K562 (cell line): ENCODE measurements around the gene XKR7. TPM values are rescaled to one million over a fixed set of nuclear protein-coding genes. Genes with fewer than 3 reads are reported as not detected.

Experiments
- ATAC-seq: fragments of 200-7000 bp; cut with Tn5 transposase; 3 replicates; pipeline ENCODE4 v1.9.1; 2020; ENCODE audit warnings: moderate library complexity
- BruUV-seq: library from RNA; stranded (reverse); fragments of 400-500 nt; replicated peaks from 2 replicates; lab custom pipeline; 2021; lab: Mats Ljungman, UMichigan
- CTCF ChIA-PET: fragments of 300-600 bp; formaldehyde crosslinking; extraction: SDS; loops from one replicate; lab custom pipeline; 2021; ENCODE audit warnings: low intra/inter-chr PET ratio; lab: Yijun Ruan, JAX
- POLR2A ChIA-PET: fragments of 300-600, 350-650 bp; sonication (Branson Sonifier 250); formaldehyde crosslinking; extraction: SDS; loops from one replicate; lab custom pipeline; 2021; ENCODE audit warnings: antibody characterized with exemption, inconsistent platforms; lab: Yijun Ruan, JAX
- DNase-seq, 4 experiments: peaks; one replicate each; pipeline versions ENCODE4 v3.0.0 to v3.0.0-alpha.2; 2011 to 2018; ENCODE audit warnings: low spot score in 3 of 4, mixed read lengths in 3 of 4; ENCODE audit errors: extremely low read depth in 1 of 4
- FAIRE-seq: peaks from 2 replicates; lab custom pipeline; 2011; peaks lifted over from hg19 to GRCh38; lab: Jason Lieb, UNC
- H2AFZ ChIP-seq: 2 replicates; pipeline ENCODE4 v1.6.0; 2011; ENCODE audit warnings: low read depth, low read length, control low read depth, inconsistent platforms
- H3K27ac ChIP-seq: fragments of 200-600 bp; 3 replicates; pipeline ENCODE4 v1.8.0; 2011; ENCODE audit warnings: low read depth, mild to moderate bottlenecking, control low read depth, inconsistent platforms, low read length, moderate library complexity, mixed read lengths; ENCODE audit errors: extremely low read depth
- H3K27me3 ChIP-seq, 2 experiments: fragments of 300-600 bp in 1 of 2; 2 replicates in 1 of 2; 3 replicates in 1 of 2; pipeline versions ENCODE4 v1.6.0 to v1.8.0; 2011; ENCODE audit warnings: inconsistent platforms in 2 of 2, low read length in 2 of 2, mild to moderate bottlenecking in 1 of 2, mixed read lengths in 1 of 2, moderate library complexity in 1 of 2; ENCODE audit not compliant: control insufficient read depth in 2 of 2, insufficient read depth in 2 of 2
- H3K36me3 ChIP-seq: fragments of 300-600 bp; 3 replicates; pipeline ENCODE4 v1.8.0; 2011; ENCODE audit warnings: mild to moderate bottlenecking, low read length, inconsistent platforms; ENCODE audit not compliant: control insufficient read depth, insufficient read depth
- H3K4me1 ChIP-seq, 2 experiments: fragments of 200-600 bp in 1 of 2; replicated peaks in 1 of 2; 2 replicates in 1 of 2; 3 replicates in 1 of 2; pipeline versions ENCODE4 v1.5.1 to v1.8.0; 2011; ENCODE audit warnings: inconsistent platforms in 2 of 2, low read length in 2 of 2, mild to moderate bottlenecking in 1 of 2, mixed read lengths in 1 of 2, moderate library complexity in 1 of 2; ENCODE audit not compliant: control insufficient read depth in 2 of 2, insufficient read depth in 2 of 2
- H3K4me2 ChIP-seq: 2 replicates; pipeline ENCODE4 v1.6.1; 2011; ENCODE audit warnings: low read length, control low read depth, inconsistent platforms, mixed read lengths; ENCODE audit not compliant: insufficient read depth
- H3K4me3 ChIP-seq: fragments of 200-600 bp; sonication (generic), shearing (Covaris generic); 2 replicates; pipeline ENCODE4 v1.5.1; 2016; ENCODE audit warnings: control low read depth, inconsistent platforms
- H3K79me2 ChIP-seq: fragments of 200-600 bp; 3 replicates; pipeline ENCODE4 v1.8.0; 2011; ENCODE audit warnings: low read length, inconsistent platforms; ENCODE audit not compliant: control insufficient read depth, insufficient read depth
- H3K9ac ChIP-seq, 2 experiments: 2 replicates each; pipeline versions ENCODE4 v1.6.0 to v1.6.1; 2011; ENCODE audit warnings: low read depth in 2 of 2, low read length in 2 of 2, control low read depth in 1 of 2, inconsistent platforms in 1 of 2, mild to moderate bottlenecking in 1 of 2, mixed read lengths in 1 of 2; ENCODE audit not compliant: insufficient read depth in 1 of 2
- H3K9me1 ChIP-seq: one replicate; pipeline ENCODE4 v1.6.0; 2011; ENCODE audit warnings: inconsistent platforms, mild to moderate bottlenecking, low read length, moderate library complexity; ENCODE audit not compliant: control insufficient read depth, insufficient read depth
- H3K9me3 ChIP-seq: replicated peaks from 2 replicates; pipeline ENCODE4 v1.5.1; 2011; ENCODE audit warnings: low read depth, low read length, inconsistent platforms; ENCODE audit not compliant: control insufficient read depth, insufficient read depth
- H4K20me1 ChIP-seq: replicated peaks from 2 replicates; pipeline ENCODE4 v1.6.1; 2011; ENCODE audit warnings: low read length, inconsistent platforms, mixed read lengths; ENCODE audit not compliant: control insufficient read depth, insufficient read depth
- BHLHE40 ChIP-seq: IDR thresholded peaks from 2 replicates; pipeline ENCODE4 v1.6.1; 2011; ENCODE audit warnings: low read length, improper control_type of control experiment
- BRCA1 ChIP-seq, 2 experiments: fragments of 450-650 bp in 1 of 2; sonication (generic) in 1 of 2; formaldehyde crosslinking in 1 of 2; IDR thresholded peaks; 2 replicates each; pipeline versions ENCODE4 v1.5.0 to v1.6.1; 2017 to 2020; ENCODE audit warnings: mild to moderate bottlenecking in 1 of 2, missing genetic modification reagents in 1 of 2
- KDM1A ChIP-seq, 2 experiments: fragments of 450-650 bp; IDR thresholded peaks; 2 replicates each; pipeline ENCODE4 v1.6.1; 2016; ENCODE audit warnings: mild to moderate bottlenecking in 2 of 2
- MTA1 ChIP-seq: fragments of 450-650 bp; IDR thresholded peaks from 2 replicates; pipeline ENCODE4 v1.6.1; 2017; ENCODE audit warnings: borderline replicate concordance
- NFE2 ChIP-seq: IDR thresholded peaks from 2 replicates; pipeline ENCODE4 v1.6.1; 2014; ENCODE audit warnings: antibody characterized with exemption, low read depth
- RBM14 ChIP-seq: fragments of 200-400 bp; formaldehyde crosslinking; IDR thresholded peaks from 2 replicates; pipeline ENCODE4 v1.6.1; 2018; ENCODE audit warnings: low read depth, mild to moderate bottlenecking, low read length, moderate library complexity, borderline replicate concordance; ENCODE audit not compliant: insufficient read depth
- RFX7 ChIP-seq: fragments of 250-450 bp; sonication (Bioruptor Pico); IDR thresholded peaks from 2 replicates; pipeline ENCODE4 v1.5.1; 2021; ENCODE audit warnings: mild to moderate bottlenecking
- RHOXF2B ChIP-seq: fragments of 250-450 bp; sonication (Bioruptor Pico); conservative IDR thresholded peaks from 2 replicates; pipeline ENCODE4 v1.5.1; 2021
- WGBS: fragments of 100-300 bp; shearing (Covaris generic); methylation state at CpG from one replicate; pipeline ENCODE4 v1.1.6; 2016; ENCODE audit warnings: low coverage, mixed read lengths; ENCODE audit not compliant: insufficient coverage; ENCODE audit errors: missing lambda C conversion rate; 5-methylcytosine and 5-hydroxymethylcytosine counted together
- in situ Hi-C: fragments of 300-500 bp; cut with MboI; formaldehyde crosslinking; loops from 4 replicates; pipeline ENCODE4 v1.15.0; 2018; ENCODE audit warnings: inconsistent platforms, mixed read lengths
- intact Hi-C: fragments of 100-400 bp; cut with micrococcal nuclease; formaldehyde crosslinking; loops from 2 replicates; pipeline ENCODE4 v1.14.2; 2022
- polyA plus RNA-seq, 8 experiments: library from polyadenylated mRNA; depleted of rRNA in 4 of 8; stranded (reverse) in 5 of 8; unstranded in 3 of 8; fragments of >200 nt; fragmentation: Nextera tagmentation in 2 of 8; fragmentation: Illumina TruSeq in 1 of 8; extraction: Ambion mirVana in 2 of 8; extraction: Trizol in 1 of 8; gene quantifications; 2 replicates each; pipeline versions ENCODE4 v1.2.1 to v1.2.3, GENCODE V29; 2011 to 2014; ENCODE audit warnings: inconsistent platforms in 1 of 8, missing spikeins in 1 of 8
- total RNA-seq, 7 experiments: library from RNA; depleted of rRNA in 6 of 7; stranded (reverse); fragments of >200 nt in 6 of 7; fragmentation: Illumina TruSeq in 2 of 7; extraction: Trizol in 2 of 7; gene quantifications; 2 replicates each; pipeline versions ENCODE4 v1.2.1 to v1.2.3, GENCODE V29; 2011 to 2021; ENCODE audit warnings: low replicate concordance in 1 of 7
- TF ChIP-seq, protein P1 (sequence below), 2 experiments: fragments of 450-650 bp; formaldehyde crosslinking in 1 of 2; IDR thresholded peaks; 2 replicates each; pipeline versions ENCODE4 v1.4.0 to v1.6.1; 2014 to 2020; ENCODE audit warnings: mild to moderate bottlenecking in 2 of 2, borderline replicate concordance in 1 of 2, low read depth in 1 of 2
- TF ChIP-seq, protein P2 (sequence below): IDR thresholded peaks from 2 replicates; pipeline ENCODE4 v1.6.1; 2016; ENCODE audit warnings: missing genetic modification characterization, missing compliant biosample characterization

The XKR7 gene
- total and polyA plus RNA-seq, 9 of the 15 experiments (the other 6 are each of a cell fraction or from before 2014, with no cell fraction given) = 0.02 TPM; not detected in 8

DNA sequence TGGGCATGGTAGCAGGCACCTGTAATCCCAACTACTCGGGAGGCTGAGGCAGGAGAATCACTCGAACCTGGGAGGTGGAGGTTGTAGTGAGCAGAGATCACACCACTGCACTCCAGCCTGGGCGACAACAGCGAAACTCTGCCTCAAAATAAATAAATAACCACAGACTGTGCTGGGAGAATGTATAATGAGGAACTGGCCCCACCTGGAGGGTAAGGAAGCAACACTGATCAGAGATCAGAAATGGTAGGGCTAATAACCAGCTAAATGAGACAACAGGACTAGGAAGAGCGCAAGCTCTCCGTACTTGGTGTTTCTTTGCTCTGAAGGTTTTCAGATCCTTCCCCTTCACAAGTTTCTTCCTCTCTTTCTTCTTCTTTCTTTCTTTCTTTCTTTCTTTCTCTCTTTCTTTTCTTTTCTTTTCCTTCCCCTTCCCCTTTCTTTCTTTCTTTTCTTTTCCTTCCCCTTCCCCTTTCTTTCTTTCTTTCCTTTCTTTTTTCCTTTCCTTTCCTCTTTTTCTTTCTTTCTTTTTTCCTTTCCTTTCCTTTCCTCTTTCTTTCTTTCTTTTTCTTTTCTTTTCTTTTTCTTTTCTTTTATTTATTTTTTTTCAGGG lies 56.8 kb downstream of the XKR7 start:
- ATAC-seq (peak; percentile 54; the same call in 1 of the 3 replicates), FAIRE-seq (peak; percentile 40), DNase-seq (no peak)
- Histone ChIP-seq H3K4me3 (no peak overlapping the region), H3K79me2 (no peaks in the 10 kb centered on the region), H3K9me3 (no peaks in the 10 kb centered on the region), H2AFZ (no peak overlapping the region), H3K27me3 (peaks cover 18 to 59% of the 10 kb centered on the region in 2 experiments), H3K27ac (no peak overlapping the region), H4K20me1 (0 out of 2 replicates have a peak, but pooled peaks cover 4% of the 10 kb centered on the region), H3K4me1 (peaks cover under 1 to 3% of the 10 kb centered on the region in 2 experiments; a peak in 3 of 5 replicates), H3K4me2 (no peak overlapping the region), H3K9ac (no peak overlapping the region), H3K36me3 (no peaks in the 10 kb centered on the region), H3K9me1 (no peaks in the 10 kb centered on the region)
- CTCF ChIA-PET = interaction anchor here (0.6 kb wide), 1 partner anchor 216 kb away, joined by 5 read pairs; no protein-coding TSS in a partner anchor
- POLR2A ChIA-PET = no interaction called here
- intact Hi-C loops (no loop called here), in situ Hi-C loops (loop anchor here (10.0 kb wide), 1 partner anchor 170 kb away; no protein-coding TSS in a partner anchor)
- no TSS peak for BruUV-seq
- WGBS = 7% methylated on average over 6 of the region's 6 CpGs
- TF ChIP-seq BHLHE40 = no peak
- no peak for TF ChIP-seq NFE2
- no peak for TF ChIP-seq BRCA1 (IDR thresholded peaks at IDR 0.05)
- TF ChIP-seq BRCA1 (CRISPR knock-in tag; IDR thresholded peaks at IDR 0.05) = no peak
- TF ChIP-seq, protein P1, sequence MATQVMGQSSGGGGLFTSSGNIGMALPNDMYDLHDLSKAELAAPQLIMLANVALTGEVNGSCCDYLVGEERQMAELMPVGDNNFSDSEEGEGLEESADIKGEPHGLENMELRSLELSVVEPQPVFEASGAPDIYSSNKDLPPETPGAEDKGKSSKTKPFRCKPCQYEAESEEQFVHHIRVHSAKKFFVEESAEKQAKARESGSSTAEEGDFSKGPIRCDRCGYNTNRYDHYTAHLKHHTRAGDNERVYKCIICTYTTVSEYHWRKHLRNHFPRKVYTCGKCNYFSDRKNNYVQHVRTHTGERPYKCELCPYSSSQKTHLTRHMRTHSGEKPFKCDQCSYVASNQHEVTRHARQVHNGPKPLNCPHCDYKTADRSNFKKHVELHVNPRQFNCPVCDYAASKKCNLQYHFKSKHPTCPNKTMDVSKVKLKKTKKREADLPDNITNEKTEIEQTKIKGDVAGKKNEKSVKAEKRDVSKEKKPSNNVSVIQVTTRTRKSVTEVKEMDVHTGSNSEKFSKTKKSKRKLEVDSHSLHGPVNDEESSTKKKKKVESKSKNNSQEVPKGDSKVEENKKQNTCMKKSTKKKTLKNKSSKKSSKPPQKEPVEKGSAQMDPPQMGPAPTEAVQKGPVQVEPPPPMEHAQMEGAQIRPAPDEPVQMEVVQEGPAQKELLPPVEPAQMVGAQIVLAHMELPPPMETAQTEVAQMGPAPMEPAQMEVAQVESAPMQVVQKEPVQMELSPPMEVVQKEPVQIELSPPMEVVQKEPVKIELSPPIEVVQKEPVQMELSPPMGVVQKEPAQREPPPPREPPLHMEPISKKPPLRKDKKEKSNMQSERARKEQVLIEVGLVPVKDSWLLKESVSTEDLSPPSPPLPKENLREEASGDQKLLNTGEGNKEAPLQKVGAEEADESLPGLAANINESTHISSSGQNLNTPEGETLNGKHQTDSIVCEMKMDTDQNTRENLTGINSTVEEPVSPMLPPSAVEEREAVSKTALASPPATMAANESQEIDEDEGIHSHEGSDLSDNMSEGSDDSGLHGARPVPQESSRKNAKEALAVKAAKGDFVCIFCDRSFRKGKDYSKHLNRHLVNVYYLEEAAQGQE (IDR thresholded peaks at IDR 0.05; ENCODE audit: borderline replicate concordance) = peak; percentile 39; the same call in 1 of the 2 replicates
- TF ChIP-seq, protein P1 (CRISPR knock-in tag; IDR thresholded peaks at IDR 0.05; ENCODE audit: low read depth) = no peak
- TF ChIP-seq RFX7 (CRISPR knock-in tag) = no peak
- TF ChIP-seq, protein P2, sequence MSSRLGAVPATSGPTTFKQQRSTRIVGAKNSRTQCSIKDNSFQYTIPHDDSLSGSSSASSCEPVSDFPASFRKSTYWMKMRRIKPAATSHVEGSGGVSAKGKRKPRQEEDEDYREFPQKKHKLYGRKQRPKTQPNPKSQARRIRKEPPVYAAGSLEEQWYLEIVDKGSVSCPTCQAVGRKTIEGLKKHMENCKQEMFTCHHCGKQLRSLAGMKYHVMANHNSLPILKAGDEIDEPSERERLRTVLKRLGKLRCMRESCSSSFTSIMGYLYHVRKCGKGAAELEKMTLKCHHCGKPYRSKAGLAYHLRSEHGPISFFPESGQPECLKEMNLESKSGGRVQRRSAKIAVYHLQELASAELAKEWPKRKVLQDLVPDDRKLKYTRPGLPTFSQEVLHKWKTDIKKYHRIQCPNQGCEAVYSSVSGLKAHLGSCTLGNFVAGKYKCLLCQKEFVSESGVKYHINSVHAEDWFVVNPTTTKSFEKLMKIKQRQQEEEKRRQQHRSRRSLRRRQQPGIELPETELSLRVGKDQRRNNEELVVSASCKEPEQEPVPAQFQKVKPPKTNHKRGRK = peak; percentile 99
- TF ChIP-seq RBM14 = no peak
- TF ChIP-seq MTA1 = peak; percentile 54; the same call in 1 of the 2 replicates
- TF ChIP-seq KDM1A (IDR thresholded peaks at IDR 0.05) = no peak
- TF ChIP-seq RHOXF2B (CRISPR knock-in tag) = no peak
